Coronary artery (tissue), 2 donors: ENCODE measurements around the gene MIGA2.

Experiments
- DNase-seq: peaks from one replicate; pipeline ENCODE4 v3.0.0-alpha.2; 2017; ENCODE audit warnings: low spot score
- H3K27ac ChIP-seq, 2 donors: fragments of 200-600 bp; sonication (generic); one replicate each; pipeline ENCODE4 v1.5.1; 2016 to 2019
- H3K4me3 ChIP-seq: fragments of 200-600 bp; sonication (generic); 2 replicates; pipeline ENCODE4 v1.5.1; 2016; ENCODE audit warnings: mild to moderate bottlenecking, moderate library complexity
- CTCF ChIP-seq: fragments of 200-600 bp; sonication (generic); IDR thresholded peaks from one replicate; pipeline ENCODE4 v1.5.1; 2019; ENCODE audit warnings: antibody characterized with exemption

The MIGA2 gene

GRCh38 chr9:129068110-129068509, 31.7 kb downstream of the MIGA2 start:
- DNase-seq, result no peak
- Histone ChIP-seq H3K27ac (no peak overlapping the region), H3K4me3 (no peak overlapping the region)
- TF ChIP-seq CTCF, result no peak

- no peak for TF ChIP-seq CTCF
- Histone ChIP-seq H3K4me3 (no peak overlapping the region), H3K27ac (peak overlapping the region in 1 of 2 donors; percentile 10)
- no peak for DNase-seq
Measured at GRCh38 chr9:129068990-129069861, 32.8 kb downstream of the MIGA2 start.

- no peak for TF ChIP-seq CTCF
- Histone ChIP-seq H3K4me3 (no peak overlapping the region), H3K27ac (no peak overlapping the region)
- DNase-seq, result no peak
Measured at GRCh38 chr9:129069862-129070641, 33.6 kb downstream of the MIGA2 start.

- H3K4me3 ChIP-seq, result no peak overlapping the region
- TF ChIP-seq CTCF, result no peak
- no peak for DNase-seq
- no peak overlapping the region for H3K27ac ChIP-seq
Measured at GRCh38 chr9:129070696-129071525, 34.5 kb downstream of the MIGA2 start.

GRCh38 chr9:129071526-129072126, 35.2 kb downstream of the MIGA2 start:
- no peak for TF ChIP-seq CTCF
- H3K4me3 ChIP-seq, result no peak overlapping the region
- DNase-seq, result no peak
- no peak overlapping the region for H3K27ac ChIP-seq

- TF ChIP-seq CTCF, result no peak
- Histone ChIP-seq H3K27ac (no peak overlapping the region), H3K4me3 (no peak overlapping the region)
- DNase-seq, result no peak
Measured at GRCh38 chr9:129072171-129072570, 35.7 kb downstream of the MIGA2 start.
